Sciatic nerve (tissue), 2 donors: Measurements from ENCODE around the gene MNAT1. TPM values are rescaled to one million over a fixed set of nuclear protein-coding genes. Genes with fewer than 3 reads are reported as not detected.
"Not testable (repeated sequence)": the region's sequence is repeated elsewhere in the genome, so short reads cannot be mapped to it uniquely, and the experiment has no call there.

Experiments
- ATAC-seq: fragments of 200-7000 bp; cut with Tn5 transposase; one replicate; pipeline ENCODE4 v1.9.1; 2020; ENCODE audit warnings: mild to moderate bottlenecking, moderate library complexity
- DNase-seq: peaks from one replicate; pipeline ENCODE4 v3.0.0-alpha.2; 2020; ENCODE audit warnings: low spot score
- intact Hi-C: fragments of 100-400 bp; cut with DNase I; formaldehyde crosslinking; loops from one replicate; pipeline ENCODE4 v1.14.2; 2022
- total RNA-seq: library from RNA; stranded (reverse); fragmentation: NEBNext Ultra II Directional; extraction: Animal tissue kit (Norgen Biotek cat#: 25700); gene quantifications from one replicate; pipeline ENCODE4 v1.2.1, GENCODE V29; 2021
- donor health status: DM: no; HTN: no; CAD: no.
- donor health status: DM: no; HTN: no; CAD: no.

Gene MNAT1
- total RNA-seq, 1 donor from 2014 or later, result 39.9 TPM

DNA sequence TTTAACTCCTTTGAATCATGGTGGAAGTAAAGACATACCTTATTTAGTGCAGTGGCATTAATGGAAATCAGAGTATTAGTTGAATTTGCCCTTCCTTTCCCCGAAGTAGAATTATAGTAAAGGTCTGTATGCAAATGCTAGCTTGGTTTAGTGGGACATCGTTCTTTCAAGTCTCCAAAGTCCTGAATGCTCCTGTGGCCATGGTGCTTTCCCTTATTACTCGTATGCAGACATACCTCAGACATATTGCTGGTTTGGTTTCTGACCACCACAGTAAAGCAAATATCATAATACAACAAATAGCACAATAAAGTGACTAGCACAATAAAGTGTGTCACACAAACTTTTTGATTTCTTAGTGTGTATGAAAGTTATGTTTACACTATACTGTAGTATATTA is 52.3 kb downstream of the MNAT1 start:
- ATAC-seq, result no peak
- DNase-seq, result no peak
- intact Hi-C loops, result no loop called here

DNA sequence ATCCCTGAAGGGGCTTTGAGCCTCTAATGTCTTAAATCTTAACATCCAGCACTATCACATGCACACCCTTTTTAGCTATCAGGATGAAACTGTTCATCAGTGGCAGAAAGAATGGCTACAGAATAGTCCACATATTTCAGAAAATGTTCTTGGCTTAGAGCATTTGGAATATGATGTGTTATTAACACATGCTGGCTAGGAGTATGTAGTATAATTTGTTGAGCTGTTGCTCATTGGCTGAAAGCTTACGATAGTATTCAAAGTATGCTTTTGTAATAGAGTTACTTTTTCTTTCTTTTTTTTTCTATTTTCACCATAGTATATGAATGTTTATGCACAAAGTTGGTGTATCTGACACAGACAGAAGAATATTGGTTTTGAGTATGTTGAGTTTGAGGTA is 55.1 kb downstream of the MNAT1 start:
- intact Hi-C loops, result no loop called here
- DNase-seq, result no peak
- no peak for ATAC-seq

DNA sequence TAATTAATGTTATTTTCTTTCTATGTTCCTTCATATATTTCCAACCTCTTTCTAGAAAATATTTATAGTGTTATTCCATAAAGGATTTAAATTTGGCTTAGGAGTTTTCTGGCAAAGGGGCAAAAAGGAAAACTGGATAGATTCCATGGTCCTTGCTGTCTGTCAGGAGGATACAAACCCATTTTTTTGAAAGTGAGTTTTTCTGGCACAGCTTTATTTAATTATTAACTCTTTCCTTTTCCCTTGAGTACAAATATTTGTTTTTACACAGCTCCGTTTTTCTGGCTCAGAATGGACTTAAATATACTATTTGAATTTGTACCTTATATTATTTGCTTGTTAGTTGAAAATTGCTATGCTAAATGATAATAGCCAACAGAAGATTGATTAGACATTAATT is 56.3 kb downstream of the MNAT1 start:
- ATAC-seq, result no peak
- intact Hi-C loops, result no loop called here
- no peak for DNase-seq

DNA sequence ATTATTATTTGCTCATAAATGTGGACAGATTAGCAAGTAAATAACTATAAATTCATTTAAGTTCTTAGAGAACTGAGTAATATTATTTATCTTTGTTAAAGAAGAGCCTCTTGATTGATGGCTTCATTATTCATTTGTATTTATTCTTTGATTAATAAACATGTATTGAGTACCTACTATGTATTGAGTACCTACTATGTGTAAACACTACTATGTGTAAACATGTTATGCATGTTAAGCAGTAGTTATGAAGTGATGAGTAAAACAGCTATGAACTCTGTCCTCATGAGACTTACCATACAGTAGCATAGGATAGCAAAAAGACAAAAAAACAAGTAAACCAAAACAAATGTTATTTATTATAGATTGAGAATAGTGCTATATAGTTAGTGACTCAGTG is 61.9 kb downstream of the MNAT1 start:
- ATAC-seq (no peak), DNase-seq (no peak)
- intact Hi-C loops, result no loop called here

DNA sequence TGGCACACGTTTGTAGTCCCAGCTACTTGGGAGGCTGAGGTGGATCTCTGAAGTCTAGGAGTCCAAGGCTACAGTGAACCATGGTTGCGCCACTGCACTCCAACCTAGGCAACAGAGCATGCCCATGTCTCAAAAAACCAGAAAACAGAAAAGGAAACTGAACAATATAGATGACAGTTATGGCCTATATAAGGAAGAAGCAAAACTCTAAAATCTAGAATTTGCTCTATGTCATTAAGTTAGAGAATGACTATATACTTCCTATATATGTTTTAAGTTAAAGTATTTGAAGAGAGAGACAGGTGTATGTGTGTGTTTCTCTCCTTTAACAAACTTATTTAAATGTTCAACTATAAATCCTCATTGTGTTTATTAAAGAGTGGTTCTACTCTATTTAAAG is 65.8 kb downstream of the MNAT1 start:
- DNase-seq (no peak), ATAC-seq (no peak)
- intact Hi-C loops, result no loop called here

DNA sequence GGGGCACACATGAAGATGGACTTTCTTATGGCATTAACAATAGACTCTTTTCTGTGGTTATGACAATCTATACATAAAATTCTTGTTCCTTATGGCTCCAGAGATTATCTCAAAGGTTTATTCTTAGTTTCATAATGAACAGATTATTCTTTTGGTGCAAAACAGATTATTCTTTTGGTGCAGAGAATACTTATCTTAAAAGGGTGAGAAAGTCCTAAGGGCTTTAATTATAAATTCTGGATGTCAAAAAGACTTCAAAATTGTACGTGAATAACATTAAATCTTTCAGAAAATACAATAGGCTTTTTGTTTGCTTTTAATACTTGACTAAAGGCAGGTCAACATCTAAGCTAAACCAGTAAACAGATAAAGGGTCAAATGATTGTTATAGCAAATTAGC is 69.3 kb downstream of the MNAT1 start:
- DNase-seq (no peak), ATAC-seq (no peak)
- intact Hi-C loops, result no loop called here

DNA sequence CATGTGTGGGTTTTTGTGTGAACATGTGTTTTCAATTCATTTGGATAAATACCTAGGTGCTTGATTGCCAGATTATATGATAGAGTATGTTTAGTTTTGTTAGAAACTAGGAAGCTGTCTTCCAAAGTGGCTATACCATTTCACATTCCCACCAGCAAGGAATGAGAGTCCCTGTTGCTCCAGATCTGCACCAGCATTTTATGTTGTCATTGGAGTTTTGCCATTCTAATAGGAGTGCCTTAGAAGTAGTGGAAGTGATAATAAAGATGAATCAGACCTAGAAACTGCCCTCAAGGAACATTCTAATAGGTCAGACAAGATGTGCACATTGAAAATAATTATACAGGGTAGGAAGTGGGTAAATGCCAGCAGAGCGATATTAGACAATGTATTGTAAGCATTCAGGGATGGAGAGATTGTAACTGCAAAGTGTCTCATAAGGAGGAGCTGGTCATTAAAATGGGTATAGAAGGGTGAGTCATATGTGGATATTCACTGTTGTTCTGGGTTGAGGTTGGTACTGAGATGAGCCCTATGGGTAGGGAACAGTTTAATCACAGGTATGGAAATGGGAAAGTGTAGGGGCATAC is 71.4 kb downstream of the MNAT1 start:
- no peak for DNase-seq
- intact Hi-C loops, result no loop called here
- ATAC-seq, result no peak

DNA sequence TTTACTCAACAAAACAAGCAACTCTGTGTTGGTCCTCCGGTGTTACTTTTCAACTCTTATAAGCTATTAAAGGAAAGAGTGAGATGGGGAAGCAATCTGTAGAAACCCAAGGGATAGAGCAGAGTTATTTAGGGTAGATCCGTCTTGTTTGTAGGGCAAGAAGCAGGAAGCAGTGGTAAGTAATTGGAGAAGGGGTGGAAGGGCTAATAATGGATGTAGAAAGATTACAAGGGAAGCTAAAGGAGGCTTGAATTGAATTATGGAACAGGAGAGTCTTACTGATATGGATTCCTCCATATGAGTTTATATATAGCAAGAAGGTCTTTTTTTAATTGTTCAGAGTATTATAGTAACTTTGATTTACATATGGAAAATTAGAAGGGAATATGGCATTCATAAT is 72.7 kb downstream of the MNAT1 start:
- DNase-seq (no peak), ATAC-seq (no peak)
- intact Hi-C loops, result no loop called here

DNA sequence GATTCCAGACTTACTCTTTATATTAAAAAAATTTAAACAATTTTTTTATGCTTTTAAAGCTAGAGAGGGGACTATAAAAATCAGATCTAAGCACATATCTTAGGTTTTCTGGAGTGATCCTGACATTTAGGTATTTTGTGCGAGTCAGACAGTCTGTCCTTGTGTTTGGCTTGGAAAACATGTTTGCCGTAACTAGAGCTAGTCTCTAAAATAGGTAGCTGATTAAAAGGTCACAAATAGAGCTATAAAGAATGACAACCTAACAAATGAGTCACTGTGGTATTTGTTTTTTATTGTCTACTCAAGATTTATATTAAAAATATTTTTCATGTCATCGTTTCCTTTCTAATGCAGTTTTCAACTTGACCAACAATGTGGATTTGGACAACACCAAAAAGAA is 73.4 kb downstream of the MNAT1 start:
- intact Hi-C loops, result no loop called here
- no peak for DNase-seq
- ATAC-seq, result no peak

DNA sequence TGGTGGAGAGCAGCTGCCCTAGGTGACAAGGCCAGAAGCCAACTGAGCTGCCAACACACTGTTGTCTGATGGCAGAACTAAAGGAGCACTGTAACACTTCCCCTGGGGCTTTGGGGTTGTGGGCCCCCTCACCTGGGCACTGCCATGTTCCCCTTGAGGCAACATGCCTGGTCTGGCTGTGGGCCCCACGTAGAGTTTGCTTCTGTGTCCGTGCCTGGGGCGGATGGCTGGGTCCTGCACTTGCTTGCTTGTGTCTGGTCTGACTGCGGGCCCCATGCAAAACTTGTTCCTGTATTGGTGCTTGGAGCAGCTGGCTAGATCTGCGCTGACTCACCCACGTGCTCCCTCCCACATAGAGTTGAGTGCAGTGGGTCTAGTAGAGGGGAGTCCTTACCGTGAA is 78.4 kb downstream of the MNAT1 start:
- intact Hi-C loops, result no loop called here
- no peak for DNase-seq
- no peak for ATAC-seq

DNA sequence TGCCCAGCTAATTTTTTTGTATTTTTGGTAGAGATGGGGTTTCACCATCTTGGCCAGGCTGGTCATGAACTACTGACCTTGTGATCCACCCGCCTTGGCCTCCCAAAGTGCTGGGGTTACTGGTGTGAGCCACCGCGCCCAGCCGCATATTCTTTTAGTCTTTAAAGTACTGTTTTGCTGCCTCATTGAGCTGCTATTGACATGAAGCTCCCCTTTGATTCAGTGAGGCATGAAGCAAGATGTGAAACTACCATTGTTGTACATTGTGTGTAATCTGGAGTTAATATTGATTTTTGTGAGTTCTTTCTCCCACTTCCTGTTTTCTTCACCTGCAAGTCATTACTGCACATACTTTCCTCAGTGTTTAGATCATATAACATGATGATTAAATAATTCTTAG is 80.8 kb downstream of the MNAT1 start:
- intact Hi-C loops, result no loop called here
- no peak for DNase-seq
- no peak for ATAC-seq

DNA sequence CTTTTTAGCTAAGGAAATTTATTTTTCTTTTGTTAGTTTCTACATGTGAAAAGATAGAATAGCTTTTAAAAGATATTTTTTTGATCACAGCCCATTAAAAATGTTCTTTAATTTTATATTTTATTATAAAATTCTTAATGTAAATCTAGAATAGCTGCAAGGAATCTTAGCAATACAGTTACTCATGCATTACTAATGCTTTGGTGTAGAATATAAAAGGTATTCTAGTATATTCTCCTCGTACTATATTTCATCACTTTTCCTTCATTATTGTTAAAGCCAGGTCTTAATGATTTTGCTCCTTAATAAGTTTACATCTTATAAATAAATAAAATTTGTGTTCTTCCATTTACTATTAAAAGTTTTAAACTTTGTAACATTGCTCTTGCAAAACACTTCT is 82.6 kb downstream of the MNAT1 start:
- ATAC-seq, result no peak
- intact Hi-C loops, result no loop called here
- no peak for DNase-seq

DNA sequence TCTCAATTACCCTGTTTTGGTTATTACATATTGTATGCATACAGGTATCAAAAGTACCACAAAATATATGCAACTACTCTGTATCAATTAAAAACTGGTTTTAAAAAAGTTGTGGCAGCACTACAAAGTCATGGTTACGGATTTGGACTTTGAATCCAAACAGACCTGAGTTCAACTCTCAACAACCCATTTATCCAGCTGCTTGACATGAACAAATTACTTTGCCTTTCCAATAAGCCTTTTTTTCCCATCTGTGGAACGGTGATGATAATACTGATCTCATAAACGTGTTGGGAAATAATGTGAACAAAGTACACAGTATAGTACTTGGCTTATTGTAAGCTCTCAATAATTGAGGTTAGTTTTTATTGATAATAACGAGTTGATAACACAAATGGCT is 85.0 kb downstream of the MNAT1 start:
- DNase-seq (no peak), ATAC-seq (no peak)
- intact Hi-C loops, result no loop called here

DNA sequence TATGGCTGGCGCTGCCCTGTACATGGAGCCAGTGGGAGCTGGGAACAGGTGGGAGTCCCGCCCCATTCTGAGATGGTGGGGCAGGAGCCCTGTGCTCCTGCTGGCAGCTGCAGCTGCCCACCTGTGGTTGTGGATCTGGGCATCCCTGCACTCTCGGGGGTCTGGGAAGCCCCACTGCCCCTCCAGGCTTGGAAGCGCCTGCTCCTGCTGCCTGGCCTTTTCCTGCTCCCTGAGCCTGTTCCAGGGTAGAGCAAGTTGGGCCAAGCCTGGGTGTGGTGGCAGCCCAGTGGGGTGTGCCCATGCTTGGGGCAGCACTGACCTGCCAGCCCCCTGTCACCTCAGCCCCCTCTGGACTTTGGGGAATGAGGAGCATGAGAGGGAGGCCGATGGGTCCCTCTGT is 104.0 kb downstream of the MNAT1 start:
- intact Hi-C loops, result loop anchor here (5.0 kb wide), 1 partner anchor 261 kb away; no protein-coding TSS in a partner anchor
- ATAC-seq, result no peak

DNA sequence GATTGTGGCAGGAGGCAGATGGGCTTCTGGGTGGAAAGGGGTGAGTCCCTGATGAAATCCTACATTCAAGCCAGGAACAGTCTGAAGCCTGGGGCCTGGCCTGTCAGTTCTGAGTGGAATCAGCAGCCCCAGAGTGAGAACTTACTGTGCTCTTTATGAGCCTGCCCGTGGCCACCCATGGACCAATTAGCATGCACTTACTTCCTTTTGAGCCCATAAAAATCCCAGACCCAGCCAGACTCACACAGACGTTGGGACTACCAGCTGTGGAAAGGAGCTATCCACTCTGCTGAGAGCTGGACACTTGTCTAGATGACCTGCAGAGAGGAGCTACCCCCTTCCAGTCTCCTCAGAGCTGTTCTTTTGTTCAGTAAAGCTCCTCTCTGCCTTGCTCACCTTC is 104.5 kb downstream of the MNAT1 start:
- ATAC-seq (no peak), DNase-seq (no peak)
- intact Hi-C loops, result loop anchor here (5.0 kb wide), 1 partner anchor 262 kb away; no protein-coding TSS in a partner anchor

More for the DNA sequence above, 104.0 kb downstream of the MNAT1 start:
- no peak for DNase-seq

DNA sequence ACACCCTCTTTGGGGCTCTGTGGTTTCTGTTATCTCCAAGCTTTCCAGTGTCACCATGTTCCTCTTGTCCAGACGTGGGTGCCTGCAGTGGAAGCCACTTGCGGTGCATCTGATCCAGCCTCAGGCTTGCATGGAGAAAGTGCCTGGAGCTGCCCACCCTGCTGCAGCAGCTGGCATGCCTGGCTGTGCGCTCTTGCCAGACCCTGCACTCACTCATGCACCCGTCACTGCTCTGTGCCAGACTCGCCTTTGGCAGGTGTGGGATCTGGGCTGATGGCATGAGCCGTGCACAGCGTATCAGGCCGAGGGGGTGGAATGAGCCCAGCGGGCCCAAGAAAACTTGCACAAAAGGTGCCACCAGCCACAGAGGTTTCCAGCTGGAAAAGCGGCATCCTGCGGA is 105.1 kb downstream of the MNAT1 start:
- intact Hi-C loops, result loop anchor here (5.0 kb wide), 1 partner anchor 262 kb away; no protein-coding TSS in a partner anchor
- DNase-seq, result no peak
- ATAC-seq, result no peak

DNA sequence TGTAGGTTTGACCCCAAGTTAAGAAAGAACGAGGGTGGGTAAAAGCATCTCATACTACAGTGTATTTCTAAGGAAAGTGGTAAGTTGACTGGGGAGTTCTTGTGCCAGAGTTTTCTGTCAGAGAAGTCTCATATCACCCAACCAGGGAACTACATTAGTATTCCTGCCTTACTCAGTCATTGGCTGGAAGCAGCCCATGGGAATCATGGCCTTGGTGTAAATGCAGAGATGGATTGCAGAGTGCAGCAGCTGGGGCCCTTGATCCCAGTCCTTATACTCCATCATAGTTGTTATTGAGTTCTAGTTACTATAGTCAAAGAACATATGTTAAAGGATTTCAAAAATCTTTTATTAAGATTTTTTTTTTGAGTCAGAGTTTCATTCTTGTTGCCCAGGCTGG is 105.8 kb downstream of the MNAT1 start:
- DNase-seq, result no peak
- intact Hi-C loops, result no loop called here
- ATAC-seq, result no peak

DNA sequence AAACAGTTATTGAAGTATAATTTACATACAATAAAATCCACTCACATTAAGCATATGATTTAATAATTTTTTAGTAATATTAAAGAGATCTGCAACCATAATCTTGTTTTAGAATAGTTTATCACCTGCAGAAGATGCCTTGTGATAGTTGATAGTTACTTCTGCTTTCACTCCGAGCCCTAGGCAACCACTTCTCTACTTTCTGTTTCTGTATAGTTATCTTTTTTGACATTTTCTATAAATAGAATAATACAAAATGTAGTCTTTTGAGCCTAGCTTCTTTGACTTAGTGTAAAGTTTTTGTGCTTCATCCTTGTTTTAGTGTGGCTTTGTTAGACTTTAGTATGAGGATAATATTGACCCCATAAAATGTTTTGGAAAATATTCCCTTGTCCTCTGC is 111.0 kb downstream of the MNAT1 start:
- no peak for DNase-seq
- ATAC-seq, result no peak
- intact Hi-C loops, result no loop called here

DNA sequence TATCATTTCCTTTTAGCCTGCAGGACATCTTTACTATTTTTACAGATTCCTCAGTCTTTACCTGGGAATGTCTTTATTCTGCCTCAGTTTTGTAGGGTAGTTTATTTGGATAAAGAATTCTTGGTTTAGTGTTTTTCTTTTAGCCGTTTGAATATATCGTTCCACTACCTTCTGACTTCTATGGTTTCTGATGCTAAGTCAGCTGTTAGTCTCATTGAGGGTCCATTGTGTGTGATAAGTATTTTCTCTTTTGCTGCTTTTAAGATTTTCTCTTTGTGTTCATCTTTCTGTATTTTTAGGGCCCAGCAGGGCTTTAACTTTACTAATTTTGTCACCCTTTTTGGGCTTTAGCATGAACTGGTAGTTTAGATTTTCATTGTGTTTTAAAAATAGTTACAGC is 113.5 kb downstream of the MNAT1 start:
- intact Hi-C loops, result no loop called here
- ATAC-seq, result no peak
- no peak for DNase-seq

DNA sequence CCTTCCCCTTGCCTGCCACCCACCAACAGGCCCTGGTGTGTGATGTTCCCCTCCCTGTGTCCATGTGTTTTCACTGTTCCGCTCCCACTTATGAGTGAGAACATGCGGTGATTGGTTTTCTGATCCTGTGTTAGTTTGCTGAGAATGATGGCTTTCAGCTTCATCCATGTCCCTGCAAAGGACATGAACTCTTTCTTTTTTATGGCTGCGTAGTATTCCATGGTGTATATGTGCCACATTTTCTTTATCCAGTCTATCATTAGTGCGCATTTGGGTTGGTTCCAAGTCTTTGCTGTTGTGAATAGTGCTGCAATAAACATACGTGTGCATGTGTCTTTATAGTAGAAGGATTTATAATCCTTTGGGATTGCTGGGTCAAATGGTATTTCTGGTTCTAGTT is 117.1 kb downstream of the MNAT1 start:
- intact Hi-C loops, ATAC-seq, DNase-seq: not testable (repeated sequence)

DNA sequence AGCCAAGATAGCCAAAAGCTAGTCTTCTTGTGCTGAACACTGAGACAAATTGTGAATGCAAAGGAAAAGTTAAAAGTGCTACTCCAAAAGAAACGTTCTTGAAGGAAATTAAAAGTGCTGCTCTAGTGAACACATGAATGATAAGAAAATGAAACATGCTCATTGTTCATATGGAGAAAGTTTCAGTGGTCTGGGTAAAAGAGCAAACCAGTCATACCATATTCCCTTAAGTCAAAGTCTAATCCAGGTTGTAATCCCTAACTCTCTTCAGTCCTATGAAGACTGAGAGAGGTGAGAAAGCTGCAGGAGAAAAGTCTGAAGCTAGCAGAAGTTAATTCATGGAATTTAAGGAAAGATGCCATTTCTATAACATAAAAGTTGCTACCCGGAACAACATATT is 121.5 kb downstream of the MNAT1 start:
- ATAC-seq (no peak), DNase-seq (no peak)
- intact Hi-C loops, result no loop called here

DNA sequence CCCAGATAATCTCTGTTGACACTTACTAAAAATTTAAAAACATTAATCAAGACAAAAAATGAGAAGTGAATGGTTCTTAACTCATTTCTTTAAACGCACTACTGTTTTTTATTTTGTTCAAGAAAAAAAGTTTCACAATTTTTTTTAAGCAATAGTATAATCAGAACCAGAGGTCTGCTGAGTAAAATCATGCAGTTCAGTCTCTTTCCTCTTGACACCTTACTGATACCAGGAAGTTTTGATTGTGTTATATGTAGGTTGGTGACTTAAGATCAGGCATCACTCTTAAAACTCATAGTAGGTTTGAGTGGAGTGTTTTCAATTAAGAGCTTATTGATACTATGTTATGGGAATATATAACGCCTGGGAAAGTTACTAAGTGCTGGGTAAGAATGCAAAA is 125.0 kb downstream of the MNAT1 start:
- ATAC-seq (no peak), DNase-seq (no peak)
- intact Hi-C loops, result no loop called here
